HG03571 (cell line): ENCODE measurements around the gene AJM1.
"Not testable (repeated sequence)": the region's sequence is repeated elsewhere in the genome, so short reads cannot be mapped to it uniquely, and the experiment has no call there.

Experiments
- ATAC-seq: cut with Tn5 transposase; IDR thresholded peaks from one replicate; pipeline ENCODE4 v1.9.1; 2021; ENCODE audit not compliant: unreplicated experiment

Gene AJM1

GRCh38 chr9:136829981-136830885 is 12.0 kb upstream of the AJM1 start:
- ATAC-seq: no peak

DNA sequence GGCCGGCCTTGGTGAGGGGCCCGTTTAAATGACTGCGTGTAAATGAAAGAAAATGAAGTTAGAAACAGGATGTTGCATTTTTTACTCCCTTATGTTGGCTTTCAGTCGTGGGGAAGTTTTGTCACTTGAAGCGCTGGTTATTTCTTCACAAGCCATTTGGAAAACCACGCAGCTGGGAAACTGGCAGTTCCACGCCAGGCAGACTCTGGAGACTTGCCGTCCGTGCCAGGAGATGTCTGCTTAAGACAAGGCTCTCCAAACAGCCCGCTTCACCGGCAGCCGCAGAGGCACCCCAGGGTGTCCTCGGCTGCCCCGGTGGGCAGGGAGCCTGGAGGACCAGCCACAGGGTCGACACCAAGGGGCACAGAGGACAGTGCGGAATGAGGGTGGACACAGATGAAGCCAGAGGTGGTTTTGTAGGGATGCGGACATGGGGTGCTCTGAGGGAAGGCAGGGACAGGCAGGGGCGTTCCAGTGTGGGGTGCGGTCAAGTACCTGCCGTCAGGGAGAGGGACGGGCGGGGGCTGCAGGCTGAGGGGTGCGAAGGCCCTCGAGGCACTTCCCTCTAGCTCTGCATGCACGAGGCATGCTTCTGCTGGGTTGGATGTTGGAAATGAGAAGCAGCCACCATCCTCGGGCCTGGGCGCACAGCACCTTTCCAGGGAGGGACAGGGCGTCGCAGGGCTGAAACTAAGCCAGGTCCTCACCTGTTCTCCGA is 11.1 kb upstream of the AJM1 start:
- ATAC-seq: no peak

DNA sequence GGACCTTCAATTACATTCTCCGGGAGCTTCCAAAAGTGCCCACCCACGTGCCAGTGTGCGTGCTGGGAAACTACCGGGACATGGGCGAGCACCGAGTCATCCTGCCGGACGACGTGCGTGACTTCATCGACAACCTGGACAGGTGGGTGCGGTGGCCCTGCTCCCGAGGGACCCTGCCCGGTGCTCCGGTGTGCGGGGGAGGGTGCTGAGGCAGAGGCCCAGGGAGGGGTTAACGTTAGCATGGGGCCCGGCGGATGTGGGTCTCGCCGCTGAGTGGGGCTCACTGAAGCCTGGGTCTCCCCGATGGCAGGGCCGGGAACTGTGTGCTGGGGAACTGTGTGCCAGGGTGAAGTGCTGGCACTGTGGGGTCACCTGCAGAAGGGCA is 10.6 kb upstream of the AJM1 start:
- ATAC-seq: no peak

DNA sequence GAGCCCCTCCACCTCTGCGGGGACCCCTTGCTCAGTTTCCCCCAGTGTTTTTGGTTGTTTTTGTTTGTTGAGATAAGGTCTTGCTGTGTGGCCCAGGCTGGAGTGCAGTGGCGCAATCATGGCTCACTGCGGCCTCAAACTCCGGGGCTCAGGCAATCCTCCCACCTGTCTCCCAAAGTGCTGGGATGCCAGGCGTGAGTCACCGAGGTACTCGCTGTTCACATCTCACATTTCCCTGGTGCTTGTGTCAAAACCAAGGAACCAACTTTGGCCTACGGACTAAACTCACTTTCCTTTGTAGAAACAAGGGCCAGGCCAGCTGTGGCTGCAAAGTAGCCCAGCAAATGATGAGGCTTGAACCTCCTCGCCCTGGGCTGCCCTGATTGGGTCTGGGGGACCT is 9.7 kb upstream of the AJM1 start:
- no peak for ATAC-seq

- ATAC-seq: not testable (repeated sequence)
These were observed 8.8 kb upstream of the AJM1 start for GRCh38 chr9:136833381-136834048.

DNA sequence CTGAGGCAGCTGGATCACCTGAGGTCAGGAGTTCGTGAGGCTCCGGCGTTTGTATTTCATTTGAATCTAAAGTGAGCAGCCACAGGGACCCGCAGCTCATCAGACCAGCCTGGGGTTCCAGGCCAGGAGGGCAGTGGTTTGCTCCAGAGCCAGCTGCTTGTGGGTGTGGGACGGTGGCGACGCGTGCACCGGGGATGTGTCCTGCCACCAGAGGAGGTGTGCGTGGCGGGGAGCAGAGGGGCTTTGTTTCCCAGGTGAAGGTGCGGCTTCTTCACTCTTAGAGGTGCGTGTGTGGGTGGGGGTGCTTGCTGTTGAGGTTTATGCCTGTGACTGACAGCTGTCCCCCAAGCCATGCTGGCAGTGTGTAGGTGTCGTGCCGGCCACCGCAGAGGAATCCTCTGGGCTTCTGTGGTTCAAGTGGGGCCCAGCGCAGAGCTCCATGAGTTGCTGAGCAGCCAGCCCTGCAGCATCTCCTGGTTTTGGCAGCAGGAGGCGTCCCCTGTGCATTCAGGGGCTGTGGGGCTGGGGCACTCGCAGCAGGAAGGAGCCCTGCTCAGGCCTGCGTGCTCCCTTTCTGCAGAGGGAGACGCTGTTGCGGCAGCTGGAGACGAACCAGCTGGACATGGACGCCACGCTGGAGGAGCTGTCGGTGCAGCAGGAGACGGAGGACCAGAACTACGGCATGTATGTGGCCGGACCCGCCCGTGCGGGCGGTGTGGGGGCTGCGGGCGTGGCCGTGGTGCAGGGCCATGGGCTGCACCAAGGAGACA is 6.9 kb upstream of the AJM1 start:
- no peak for ATAC-seq

- ATAC-seq: no peak
These were observed 6.1 kb upstream of the AJM1 start for GRCh38 chr9:136835932-136836904.

DNA sequence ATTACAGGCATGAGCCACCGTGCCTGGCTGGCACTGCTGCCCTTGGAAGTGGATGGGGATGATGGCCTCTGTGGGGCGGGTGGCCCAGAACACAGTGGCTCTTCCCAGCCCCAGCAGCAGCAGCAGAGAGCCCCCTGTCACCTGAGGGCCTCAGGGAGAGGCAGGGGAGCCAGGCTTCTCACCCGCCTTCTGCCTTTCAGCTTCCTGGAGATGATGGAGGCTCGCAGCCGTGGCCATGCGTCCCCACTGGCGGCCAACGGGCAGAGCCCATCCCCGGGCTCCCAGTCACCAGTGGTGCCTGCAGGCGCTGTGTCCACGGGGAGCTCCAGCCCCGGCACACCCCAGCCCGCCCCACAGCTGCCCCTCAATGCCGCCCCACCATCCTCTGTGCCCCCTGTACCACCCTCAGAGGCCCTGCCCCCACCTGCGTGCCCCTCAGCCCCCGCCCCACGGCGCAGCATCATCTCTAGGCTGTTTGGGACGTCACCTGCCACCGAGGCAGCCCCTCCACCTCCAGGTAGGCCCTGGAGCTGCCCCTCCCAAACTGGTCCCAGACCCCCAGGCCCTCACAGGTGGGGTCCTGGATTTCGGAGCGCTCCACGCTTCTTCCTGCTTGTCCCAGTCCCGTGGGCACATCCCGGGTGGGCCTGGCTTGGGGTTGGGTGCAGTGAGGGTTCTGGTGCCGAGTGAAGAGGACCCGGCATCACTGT is 5.0 kb upstream of the AJM1 start:
- ATAC-seq: no peak

DNA sequence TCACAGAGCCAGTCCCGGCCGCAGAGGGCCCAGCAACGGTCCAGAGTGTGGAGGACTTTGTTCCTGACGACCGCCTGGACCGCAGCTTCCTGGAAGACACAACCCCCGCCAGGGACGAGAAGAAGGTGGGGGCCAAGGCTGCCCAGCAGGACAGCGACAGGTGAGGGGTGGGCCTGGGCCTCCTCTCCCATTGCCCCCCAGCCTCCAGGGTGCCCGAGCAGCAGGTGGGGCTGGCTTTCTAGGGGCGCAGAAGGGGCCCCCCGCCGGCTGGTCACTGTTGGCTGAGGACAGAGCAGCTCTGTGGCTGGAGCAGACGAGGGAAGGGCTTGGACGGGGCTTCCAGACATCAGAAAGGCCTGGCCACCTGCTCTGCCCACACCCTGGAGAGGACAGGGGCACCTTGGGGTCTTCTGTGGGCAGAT is 4.4 kb upstream of the AJM1 start:
- ATAC-seq: not testable (repeated sequence)

DNA sequence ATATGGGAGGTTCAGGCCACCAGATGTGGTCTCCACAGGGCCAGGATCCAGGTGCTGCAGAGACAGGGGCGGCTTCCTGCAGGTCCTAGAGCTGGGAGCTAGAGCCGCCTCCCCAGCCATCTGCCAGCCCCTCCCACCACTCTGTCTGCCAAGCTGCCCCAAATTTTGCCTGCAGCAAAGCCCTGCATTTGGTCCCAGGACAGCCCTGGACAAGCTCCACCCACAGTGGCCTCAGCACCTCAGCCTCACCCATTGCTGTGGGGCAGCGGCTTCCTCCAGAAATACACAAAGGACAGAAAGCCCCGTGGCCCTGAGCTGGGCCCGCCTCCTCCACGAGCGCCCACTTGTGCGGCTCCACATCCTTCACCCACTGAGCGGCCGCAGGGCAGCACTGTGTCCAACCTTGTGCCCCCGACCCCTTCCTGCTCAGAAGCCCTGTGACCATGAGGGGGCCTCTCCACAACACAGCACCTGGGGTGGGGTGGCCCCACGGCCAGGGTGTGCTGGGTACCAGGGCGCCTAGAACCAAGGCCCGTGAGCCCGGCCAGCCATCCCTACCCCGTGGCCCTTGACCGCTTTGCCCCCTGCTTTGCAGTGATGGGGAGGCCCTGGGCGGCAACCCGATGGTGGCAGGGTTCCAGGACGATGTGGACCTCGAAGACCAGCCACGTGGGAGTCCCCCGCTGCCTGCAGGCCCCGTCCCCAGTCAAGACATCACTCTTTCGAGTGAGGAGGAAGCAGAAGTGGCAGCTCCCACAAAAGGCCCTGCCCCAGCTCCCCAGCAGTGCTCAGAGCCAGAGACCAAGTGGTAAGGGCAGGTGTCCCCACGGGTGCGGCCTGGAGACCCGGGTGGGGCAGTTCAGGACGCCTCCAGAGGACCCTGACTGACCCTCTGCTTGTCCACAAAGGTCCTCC is 3.7 kb upstream of the AJM1 start:
- ATAC-seq: no peak

- ATAC-seq: no peak
These were observed 2.8 kb upstream of the AJM1 start for GRCh38 chr9:136839229-136840139.

GRCh38 chr9:136840140-136840876 is 2.0 kb upstream of the AJM1 start:
- ATAC-seq: no peak

DNA sequence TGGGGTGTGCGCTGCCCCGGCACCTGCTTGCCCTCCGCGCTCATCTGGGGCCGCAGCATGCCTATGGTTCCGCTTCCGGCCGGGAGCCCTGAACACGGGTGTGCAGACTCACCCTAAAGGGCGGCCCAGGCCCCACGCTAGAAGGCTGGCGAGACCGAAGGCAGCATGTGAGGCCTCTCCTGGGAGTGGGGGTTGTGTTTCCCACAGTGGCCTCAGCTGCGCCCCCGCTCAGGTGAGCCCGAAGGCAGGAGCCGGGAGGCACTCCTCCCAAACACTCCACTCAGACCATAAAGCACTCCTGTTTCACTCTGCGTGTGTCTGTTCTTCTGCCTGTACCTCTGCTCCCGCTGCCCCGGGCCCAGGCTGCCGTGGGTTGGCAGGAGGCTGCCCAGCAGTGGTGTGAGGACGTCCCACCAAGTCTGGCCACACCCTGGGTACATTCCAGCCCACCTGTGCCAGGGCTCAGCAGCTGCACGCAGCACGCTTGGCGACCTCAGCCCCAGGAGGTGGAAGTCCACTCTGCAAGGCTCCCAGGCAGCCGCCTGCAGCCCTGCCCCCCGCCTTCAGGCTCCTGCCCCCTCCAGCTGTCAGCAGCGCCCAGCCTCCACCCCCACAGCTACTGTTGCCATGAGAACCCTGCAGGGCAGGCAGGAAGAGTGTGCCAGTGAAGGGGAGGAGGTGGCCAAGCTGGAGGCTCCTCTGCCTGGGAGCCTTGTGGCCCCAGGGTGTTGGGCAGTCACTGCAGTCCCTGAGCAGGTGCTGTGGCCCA is 1.2 kb upstream of the AJM1 start:
- ATAC-seq: no peak

GRCh38 chr9:136841646-136842379 is 465 bp upstream of the AJM1 start:
- ATAC-seq: not testable (repeated sequence)
